NCI-H2029 treated with DMSO at 0.1 percent for 48 hours (cell line): ENCODE results near the gene GPR152.
"Not testable (repeated sequence)": the region's sequence is repeated elsewhere in the genome, so short reads cannot be mapped to it uniquely, and the experiment has no call there.

Source experiments
- DNase-seq: peaks from one replicate; lab custom pipeline; 2025; lab: John Stamatoyannopoulos, UW

The GPR152 gene

DNA sequence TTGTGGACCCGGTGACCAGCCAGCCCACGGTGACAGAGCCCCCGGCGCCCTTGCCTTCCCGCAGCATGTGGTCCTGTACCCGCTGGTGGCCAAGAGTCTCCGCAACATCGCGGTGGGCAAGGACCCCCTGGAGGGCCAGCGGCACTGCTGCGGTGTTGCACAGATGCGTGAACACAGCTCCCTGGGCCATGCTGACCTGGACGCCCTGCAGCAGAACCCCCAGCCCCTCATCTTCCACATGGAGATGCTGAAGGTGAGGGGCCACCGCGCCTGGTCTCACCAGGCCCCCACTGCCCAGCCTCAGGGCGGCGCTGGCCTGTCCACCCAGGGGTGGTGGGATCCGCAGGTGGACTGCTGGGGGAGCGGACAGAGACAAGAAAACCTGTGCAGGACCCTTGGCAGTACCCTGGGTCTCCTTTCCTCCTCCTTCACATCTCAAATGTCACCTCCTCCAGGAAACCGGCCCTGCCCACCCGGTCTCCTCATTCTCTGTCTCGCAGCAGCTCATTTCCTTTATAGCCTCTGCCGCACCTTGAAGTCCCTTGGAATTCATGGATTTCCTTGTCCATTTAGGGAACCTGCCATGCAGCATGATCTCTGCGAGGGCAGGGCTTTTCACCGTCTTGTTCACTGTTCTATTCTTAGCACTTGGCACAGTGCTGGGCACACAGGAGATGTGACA, 36.8 kb upstream of the GPR152 start:
- DNase-seq = no peak

DNA sequence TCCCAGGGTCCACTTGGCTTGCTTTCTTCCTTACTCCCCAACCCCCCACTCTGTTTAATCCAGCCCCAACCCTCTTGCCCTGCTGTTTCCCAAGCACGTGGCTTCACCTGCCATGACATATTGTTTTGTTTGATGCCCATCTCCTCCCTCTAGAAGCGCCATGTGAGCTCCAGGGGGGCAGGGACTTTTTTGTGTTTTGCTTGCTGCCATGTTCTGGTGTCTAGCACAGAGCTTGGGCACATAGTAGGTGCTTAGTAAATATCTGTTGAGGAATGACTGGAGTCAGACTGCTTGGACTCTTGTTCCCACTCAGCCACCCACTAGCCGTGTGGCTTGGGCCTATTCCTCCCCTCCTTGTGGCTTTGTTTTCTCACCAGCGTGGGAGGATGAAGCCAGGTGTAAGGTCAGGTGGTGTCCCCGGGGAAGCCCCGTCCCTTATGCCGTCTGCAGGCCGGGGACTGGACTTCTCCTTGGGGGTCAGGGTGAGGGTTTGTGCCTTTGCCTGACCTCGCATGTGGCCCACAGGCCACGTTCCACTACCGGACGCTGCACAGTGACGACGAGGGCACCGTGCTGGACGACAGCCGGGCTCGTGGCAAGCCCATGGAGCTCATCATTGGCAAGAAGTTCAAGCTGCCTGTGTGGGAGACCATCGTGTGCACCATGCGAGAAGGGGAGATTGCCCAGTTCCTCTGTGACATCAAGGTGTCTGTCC, 34.1 kb upstream of the GPR152 start:
- no peak for DNase-seq

DNA sequence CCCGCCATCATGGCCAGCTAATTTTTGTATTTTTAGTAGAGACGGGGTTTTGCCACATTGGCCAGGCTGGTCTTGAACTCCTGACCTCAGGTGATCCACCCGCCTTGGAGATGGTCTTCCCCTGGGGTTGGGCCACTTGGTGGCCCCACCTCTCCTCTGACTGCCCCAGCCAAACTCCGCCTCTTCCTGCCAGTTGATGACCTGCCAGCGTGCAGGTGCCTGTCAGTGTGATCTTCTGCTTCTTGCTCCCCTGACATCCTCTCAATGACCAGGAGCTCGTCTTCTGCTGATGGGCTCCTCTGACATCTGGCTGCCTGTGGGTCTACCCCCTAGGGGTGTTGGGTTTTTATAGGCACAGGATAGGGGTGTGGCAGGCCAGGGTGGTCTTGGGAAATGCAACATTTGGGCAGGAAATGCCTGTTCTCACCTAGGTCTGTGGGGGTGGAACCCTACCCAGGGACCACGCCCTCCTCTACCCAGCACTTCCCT, 33.4 kb upstream of the GPR152 start:
- DNase-seq = not testable (repeated sequence)

DNA sequence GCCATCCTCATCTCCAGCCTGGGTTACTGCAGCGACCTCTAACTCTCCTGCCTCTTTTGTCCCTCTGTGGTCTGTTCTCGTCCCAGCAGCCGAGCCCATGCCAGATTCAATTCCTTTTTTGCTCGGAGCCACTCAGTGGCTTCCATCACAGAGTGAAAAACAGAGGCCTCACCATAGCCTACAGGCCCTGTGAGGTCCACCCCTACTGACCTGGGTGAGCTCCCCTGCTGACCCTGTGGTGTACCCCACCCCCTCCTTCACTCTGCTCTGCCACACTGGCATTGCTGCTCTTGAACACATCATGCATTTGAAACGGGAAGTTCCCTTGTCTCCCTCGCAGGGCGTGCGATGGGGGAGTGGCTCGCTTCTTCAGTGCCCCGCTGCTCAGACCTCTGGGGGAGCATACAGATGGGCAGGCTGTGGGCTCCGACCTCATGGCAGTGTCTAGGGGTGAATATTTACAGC, 32.4 kb upstream of the GPR152 start:
- no peak for DNase-seq

DNA sequence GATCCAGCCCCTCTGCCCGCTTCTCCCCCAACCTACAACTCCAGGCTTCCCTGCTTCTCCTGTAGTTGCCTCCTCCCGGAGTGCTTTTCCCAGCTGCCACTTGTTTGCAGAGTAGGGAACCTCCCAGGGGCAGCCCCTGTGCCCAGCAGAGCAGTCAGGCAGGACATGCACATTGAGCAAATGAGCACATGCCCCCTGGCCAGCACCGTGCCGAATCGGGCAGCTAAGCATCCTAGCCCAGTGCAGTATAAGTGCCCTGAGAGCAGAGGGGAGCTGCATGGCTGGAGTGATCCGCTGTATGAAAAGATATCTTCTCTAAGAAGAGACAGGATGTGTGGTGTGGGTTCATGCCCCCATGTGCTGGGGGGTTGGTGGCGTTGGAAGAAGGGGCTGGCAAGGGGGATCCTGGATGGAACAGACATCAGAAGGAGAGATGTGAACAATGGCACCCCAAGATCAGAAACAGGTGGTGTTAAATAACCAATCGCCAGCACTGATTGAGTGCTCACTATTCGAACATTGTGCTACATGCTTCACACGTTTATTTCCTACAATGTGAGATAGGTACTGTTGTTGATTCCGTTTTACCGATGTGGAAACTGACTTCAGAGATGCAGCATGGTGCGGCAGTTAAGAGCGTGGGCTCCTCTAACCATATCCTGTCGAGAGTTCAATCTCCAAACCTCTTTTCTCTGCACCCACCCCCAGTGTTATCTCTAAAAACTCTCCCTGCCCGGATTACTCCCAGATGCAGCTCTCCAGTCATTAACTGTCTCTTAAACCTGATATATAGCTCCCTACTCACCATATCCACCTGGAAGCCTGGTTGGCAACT, 31.5 kb upstream of the GPR152 start:
- DNase-seq = no peak

DNA sequence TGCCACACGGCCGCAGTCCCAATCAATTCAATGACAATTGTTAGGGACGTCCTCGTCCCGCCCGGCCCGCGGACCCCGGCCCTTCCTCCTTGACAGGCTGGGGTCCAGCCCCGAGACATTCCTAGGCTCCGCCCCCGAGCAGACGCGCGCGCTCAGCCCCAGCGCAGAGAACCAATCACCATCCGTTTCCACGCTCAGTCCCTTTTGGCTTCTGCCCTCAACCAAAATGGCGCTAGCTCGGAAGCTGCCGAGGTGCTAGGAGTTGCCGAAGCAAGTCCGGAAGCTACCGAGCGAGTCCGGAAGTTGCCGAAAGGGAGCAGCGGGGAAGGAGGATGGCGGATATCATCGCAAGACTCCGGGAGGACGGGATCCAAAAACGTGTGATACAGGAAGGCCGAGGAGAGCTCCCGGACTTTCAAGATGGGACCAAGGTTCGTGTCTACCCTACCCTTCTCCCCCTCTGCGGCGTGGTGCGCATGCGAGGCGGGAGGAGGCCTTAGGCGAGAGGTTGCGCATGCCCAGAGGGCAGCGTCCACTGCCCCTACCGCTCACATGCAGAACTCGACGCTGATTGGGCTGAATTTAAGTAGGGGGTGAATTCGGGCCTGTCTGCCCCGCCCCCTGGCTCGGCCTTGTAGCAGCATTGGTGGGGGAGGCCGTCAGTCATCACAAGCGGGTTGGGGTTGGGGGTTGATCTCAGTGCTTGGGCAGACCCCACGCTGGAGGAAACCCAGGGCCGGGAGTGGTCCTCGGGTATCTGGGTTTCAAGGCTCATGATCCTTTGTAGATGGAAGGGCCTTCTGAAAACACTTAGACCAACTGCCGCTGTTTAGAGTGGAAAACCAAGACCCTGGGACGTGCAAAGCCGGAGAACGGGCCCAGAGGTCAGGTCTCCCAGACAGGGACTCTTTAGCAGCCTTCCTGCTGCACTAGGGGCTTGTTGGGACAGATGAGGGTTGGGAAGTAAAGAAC, 30.6 kb upstream of the GPR152 start, which contains the start of gene AIP:
Gene AIP, plus strand, starts transcription at position 200 of the 972 bp plus-strand sequence. Its CDS starts 133 bp downstream, at position 333.
- DNase-seq = peak; percentile 96

DNA sequence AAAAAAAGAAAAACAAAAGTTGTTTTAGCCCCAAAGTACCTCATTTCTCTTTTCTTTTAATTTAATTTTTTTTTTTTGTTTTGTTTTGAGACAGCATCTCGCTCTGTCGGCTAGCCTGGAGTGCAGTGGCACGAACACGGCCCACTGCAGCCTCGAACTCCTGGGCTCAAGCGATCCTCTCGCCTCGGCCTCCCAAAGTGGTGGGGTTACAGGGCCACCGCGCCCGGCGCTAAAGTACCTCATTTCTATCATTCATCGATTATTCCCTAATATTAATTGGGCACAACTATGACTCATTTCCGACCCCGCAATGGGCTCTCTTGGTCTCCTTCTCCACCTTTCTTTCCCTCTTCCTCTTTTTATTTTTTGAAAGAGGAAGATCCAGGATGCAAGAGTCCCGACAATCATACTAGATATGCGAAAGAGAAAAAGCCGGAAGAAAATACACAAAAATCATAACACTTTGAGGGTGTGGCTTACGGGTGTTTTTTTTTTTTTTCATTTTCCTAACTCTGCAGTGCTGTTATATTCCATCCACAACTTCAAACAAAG, 29.8 kb upstream of the GPR152 start:
- no peak for DNase-seq

DNA sequence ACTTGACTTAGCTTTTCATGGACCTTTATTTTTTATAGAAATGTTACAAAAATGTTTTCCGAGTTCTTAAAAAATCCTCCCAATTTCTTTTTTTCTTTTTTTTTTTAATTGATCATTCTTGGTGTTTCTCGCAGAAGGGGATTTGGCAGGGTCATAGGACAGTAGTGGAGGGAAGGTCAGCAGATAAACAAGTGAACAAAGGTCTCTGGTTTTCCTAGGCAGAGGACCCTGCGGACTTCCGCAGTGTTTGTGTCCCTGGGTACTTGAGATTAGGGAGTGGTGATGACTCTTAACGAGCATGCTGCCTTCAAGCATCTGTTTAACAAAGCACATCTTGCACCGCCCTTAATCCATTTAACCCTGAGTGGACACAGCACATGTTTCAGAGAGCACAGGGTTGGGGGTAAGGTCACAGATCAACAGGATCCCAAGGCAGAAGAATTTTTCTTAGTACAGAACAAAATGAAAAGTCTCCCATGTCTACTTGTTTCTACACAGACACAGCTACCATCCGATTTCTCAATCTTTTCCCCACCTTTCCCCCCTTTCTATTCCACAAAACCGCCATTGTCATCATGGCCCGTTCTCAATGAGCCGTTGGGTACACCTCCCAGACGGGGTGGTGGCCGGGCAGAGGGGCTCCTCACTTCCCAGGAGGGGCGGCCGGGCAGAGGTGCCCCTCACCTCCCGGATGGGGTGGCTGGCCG, 25.0 kb upstream of the GPR152 start:
- DNase-seq = not testable (repeated sequence)

DNA sequence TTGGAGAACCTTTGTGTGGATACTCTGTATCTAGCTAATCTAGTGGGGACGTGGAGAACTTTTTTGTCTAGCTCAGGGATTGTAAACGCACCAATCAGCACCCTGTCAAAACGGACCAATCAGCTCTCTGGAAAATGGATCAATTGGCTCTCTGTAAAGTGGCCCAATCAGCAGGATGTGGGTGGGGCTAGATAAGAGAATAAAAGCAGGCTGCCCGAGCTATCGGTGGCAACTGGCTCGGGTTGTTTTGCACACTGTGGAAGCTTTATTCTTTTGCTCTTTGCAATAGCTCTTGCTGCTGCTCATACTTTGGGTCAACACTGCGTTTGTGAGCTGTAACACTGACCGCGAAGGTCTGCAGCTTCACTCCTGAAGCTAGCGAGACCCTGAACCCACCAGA, 24.2 kb upstream of the GPR152 start:
- DNase-seq = not testable (repeated sequence)

DNA sequence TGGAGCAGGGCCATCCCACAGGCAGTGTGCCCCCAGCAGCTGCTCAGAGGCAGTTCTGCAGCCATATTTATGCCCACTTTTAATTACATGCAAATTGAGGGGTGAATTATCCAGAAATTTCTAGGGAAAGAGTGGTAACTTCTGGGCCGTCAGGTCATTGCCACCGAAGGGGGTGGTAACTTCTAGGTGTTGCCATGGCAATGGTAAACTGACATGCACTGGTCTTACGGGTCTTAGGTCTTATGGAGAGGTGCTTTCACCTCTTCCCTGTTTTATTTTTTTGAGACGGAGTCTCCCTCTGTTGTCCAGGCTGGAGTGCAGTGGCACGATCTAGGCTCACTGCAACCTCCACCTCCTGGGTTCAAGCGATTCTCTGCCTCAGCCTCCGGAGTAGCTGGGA, 20.4 kb upstream of the GPR152 start:
- no peak for DNase-seq

DNA sequence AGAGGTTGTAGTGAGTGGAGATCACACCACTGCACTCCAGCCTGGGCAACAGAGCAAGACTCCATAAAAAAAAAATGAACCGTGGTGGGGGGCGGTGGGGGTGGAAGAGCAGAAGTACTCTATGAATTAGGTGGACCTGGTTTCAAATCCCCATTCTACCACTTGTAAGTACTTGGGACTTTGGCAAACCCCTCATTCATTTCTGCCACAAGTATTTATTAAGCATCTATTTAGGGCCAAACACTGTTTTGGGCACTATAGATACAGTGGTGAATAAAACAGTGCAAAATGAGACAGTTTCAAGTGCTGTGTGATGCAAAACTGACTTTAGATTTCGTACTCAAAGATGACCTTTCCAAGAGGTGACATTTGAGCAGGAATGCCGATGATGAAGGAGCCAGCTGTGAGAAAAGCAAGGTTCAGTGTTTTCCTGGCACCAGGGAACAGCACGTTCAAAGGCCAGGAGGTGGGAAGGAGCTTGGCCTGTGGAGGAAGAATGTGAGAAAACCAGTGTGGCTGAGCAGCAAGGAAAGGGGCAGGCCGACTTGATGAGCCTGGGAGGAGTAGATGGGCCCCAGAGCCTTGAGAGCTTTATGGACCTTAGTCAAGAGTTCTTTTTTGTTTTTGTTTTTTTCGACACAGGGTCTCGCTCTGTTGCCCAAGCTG, 17.9 kb upstream of the GPR152 start:
- DNase-seq = no peak

DNA sequence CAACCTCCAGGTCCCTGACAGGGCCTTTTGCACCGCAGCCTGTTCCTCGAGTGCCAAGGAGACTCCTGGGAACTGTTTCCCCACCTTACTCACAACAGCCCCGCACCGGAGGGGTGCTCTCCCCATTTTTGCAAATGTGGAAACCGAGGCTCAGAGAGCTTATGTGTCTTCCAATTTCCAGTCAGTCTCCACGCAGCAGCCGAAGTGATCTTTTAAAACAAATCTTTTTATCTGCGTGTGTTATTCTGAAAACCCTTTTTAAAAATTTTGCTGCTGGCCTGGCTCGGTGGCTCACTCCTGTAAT, 16.9 kb upstream of the GPR152 start:
- DNase-seq = no peak

DNA sequence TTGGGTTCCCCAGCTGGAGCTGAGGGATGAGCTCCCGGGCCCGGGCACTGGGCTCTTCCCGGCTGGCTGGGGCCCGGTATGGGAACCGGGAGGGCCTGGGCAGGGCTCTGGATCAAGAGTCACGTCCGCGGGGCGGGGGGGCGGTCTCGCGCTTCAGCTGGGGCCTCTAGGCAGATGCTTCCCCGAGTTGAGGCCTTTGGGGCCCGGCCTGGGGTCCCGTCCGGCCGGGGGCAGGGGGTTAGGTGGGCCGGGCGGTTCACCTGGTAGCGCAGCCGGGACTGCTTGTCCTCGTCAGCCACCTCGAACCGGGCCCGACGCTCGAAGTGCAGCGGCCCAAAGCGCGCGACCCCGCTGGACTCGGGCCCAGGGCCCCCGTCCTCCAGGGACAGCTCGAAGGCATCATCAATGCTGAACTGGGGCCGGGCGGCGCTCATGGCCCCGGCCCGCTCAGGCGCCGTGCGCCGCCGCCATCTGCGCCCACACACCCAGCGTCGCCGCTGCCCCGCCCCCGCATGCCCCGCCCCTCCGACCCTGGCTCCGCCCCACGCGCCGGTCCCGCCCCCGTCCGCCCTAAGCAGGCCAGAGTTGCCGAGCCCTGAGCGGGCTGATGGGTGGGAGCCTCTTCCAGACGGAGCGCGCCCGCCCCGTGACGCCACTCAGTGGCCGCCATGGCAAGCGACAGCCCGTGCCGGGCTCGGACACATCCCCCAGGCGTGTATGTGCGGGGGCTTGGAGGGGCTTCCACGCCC, 16.4 kb upstream of the GPR152 start, which contains the start of gene TMEM134:
Gene TMEM134, minus strand, starts transcription at position 493 of the 749 bp plus-strand sequence. Its CDS starts 59 bp downstream, at position 434.
- DNase-seq = peak; percentile 30

DNA sequence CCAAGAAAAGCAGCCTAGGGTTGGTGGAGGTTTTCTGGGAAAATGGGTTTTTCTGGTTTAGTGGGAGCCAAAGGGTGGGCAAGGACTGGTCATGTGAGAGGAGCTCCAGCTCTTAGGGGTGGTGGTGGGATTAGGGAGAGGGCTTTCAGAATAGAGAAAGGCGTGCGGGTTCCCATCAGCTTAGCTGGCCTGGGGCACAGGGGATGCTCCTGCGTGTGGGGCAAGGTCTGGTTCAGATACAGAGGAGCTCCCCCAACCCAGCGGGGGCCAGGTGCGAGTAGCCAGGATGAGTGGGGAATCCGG, 15.9 kb upstream of the GPR152 start:
- DNase-seq = no peak

DNA sequence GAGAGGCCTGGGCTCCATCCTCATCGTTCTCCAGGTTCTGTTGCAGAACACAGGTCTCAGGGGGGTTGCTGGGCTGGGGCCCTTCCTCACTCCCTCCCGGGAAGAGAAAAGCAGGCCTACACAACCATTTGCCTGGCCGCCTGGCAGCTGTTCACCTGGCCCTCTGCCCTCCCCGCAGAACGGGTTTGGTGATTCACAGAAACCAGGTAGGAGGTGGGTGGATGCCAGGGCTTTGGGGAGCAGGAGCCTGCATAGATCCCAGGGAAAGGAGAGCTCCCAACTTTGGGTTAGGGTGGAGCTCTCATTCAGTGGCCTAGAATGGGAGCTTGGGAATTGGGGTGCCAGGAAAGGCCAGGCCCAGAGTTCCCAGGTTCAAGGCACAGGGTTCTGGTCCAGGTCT, 15.5 kb upstream of the GPR152 start:
- no peak for DNase-seq

DNA sequence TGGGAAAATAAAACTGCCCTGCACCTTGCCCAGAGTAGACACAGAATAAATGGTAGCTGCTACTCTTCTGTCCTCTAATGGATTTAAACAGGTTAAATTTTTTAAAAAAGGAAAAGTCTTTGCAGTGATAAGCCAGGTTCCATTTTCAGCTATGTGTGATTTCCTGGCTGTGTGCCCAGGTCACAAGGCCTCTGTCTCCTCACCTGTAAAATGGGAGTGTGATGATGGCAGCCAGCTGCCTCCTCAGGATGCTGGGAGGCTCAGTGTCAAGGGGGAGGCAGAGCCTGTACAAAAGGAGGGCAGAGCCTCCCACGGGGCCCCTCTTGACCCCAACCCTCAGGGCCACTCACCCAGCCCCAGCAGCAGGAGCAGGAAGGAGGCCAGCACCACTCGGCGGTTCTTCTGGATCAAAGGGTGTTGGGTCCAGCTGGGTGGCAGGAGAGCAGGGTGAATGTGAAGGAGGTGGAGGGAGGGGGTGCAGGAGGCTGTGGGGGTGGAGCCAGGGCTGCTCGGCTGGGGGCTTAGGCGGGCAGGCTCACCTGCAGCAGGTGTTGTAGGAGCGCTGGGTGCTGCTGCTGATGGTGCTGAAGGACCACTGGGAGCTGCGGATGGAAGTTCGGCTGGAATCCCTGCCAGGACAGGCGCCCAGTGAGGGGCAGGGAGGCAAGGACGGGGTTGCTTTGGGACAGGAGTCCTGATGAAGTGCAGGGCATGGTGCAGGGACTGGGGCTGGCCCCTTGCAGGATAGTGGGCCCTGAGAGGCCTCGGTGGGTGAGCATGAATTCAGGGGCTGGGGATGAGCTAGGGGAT, 14.6 kb upstream of the GPR152 start:
- no peak for DNase-seq

DNA sequence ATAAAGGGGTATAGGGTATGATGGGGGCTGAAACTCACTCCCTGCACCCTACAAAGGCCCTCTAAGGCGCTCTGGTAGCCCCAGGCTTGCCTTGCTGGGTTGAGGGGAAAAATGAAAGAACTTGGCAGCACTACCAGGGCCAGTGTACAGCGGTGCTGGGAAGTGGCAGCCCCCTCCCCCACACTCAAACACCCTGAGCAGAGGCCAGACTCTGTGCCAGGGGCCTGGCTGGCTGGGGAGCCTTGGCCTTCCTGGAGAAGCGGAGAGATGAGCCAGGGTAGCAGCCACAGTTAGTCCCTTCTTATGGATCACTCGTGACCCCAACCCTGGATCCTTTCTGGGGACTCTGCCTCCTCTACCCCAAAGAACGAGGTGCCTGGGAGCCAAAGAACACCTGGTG, 13.8 kb upstream of the GPR152 start:
- no peak for DNase-seq

DNA sequence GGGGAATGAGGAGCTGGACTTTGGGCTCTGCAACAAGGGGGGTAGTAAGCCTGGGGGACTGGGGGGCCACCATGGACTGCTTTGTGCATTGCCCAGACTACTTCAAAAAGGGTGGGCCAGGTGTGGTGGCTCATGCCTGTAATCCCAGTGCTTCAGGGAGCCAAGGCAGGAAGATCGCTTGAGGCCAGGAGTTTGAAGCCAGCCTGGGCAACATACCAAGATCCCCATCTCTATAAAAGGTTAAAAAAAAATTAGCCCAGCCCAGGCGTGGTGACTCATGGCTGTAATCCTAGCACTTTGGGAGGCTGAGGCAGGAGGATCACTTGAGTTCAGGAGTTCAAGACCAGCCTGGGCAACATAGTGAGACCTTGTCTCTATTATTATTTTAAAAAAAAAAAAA, 13.0 kb upstream of the GPR152 start:
- DNase-seq = not testable (repeated sequence)

DNA sequence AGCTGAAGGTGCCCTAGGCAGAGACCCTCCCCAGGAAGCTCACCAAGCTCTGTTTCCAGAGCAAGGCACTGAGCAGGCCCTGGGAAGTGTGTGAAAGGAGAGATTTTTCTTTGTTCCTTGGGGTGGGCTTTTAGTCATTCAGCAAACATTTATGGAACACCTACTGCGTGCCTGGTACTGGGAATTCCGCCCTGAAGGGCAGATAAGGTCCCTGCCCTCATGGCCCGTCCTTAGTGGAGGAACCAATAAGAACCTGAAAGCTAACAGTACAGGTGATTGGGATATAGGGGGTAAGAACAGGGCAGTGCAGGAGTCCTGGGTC, 12.6 kb upstream of the GPR152 start:
- DNase-seq = no peak
